ENCODE results near the gene PTPRD. TPM values are rescaled to one million over a fixed set of nuclear protein-coding genes. Genes with fewer than 3 reads are reported as not detected.

Gene PTPRD
- total RNA-seq, 1 donor from 2014 or later, result 6.9 TPM

DNA sequence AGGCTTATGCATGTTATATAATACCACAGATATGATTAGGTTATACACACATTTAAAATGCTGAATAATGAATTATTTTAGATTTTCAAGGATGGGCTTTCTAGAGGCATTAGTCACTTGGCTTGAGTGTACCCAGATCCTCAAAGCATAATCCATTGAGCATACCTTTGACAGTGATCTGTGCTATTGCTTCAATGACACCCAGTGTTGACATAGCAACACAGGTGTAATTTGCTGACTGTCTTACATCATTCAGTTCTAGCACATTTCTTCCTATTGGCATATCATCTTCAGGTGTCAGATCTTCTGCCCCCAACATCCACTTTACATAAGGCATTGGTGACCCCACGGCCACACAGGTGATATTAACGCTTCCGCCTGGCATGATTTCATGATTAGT is 2091.7 kb downstream of the PTPRD start:
- intact Hi-C loops (cut with DNase I), result loop anchor here (10.0 kb wide), 1 partner anchor 84 kb away; no protein-coding TSS in a partner anchor
- no peaks in the 10 kb centered on the region for H3K4me1 ChIP-seq

GRCh38 chr9:8515748-8516147 is 2097.1 kb downstream of the PTPRD start:
- no peaks in the 10 kb centered on the region for H3K4me1 ChIP-seq
- no peak overlapping the region for H3K4me3 ChIP-seq
- no peaks in the 10 kb centered on the region for H3K9me3 ChIP-seq
- peaks cover 0 to 3% of the 10 kb centered on the region in 2 donors for H3K36me3 ChIP-seq
- no peak overlapping the region for H3K27ac ChIP-seq
- TF ChIP-seq, protein P1, sequence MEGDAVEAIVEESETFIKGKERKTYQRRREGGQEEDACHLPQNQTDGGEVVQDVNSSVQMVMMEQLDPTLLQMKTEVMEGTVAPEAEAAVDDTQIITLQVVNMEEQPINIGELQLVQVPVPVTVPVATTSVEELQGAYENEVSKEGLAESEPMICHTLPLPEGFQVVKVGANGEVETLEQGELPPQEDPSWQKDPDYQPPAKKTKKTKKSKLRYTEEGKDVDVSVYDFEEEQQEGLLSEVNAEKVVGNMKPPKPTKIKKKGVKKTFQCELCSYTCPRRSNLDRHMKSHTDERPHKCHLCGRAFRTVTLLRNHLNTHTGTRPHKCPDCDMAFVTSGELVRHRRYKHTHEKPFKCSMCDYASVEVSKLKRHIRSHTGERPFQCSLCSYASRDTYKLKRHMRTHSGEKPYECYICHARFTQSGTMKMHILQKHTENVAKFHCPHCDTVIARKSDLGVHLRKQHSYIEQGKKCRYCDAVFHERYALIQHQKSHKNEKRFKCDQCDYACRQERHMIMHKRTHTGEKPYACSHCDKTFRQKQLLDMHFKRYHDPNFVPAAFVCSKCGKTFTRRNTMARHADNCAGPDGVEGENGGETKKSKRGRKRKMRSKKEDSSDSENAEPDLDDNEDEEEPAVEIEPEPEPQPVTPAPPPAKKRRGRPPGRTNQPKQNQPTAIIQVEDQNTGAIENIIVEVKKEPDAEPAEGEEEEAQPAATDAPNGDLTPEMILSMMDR (IDR thresholded peaks at IDR 0.05), result no peak
- intact Hi-C loops (cut with DNase I), result no loop called here
- no peak for DNase-seq (ENCODE audit: low spot score in 2 of 2)
- no peaks in the 10 kb centered on the region for H3K27me3 ChIP-seq

More for the DNA sequence above, 2091.7 kb downstream of the PTPRD start:
- H3K9me3 ChIP-seq, result no peaks in the 10 kb centered on the region
- no peaks in the 10 kb centered on the region for H3K27me3 ChIP-seq
- TF ChIP-seq, protein P1 (IDR thresholded peaks at IDR 0.05), result no peak
- H3K36me3 ChIP-seq, result peaks cover 0 to 3% of the 10 kb centered on the region in 2 donors
- no peak overlapping the region for H3K27ac ChIP-seq
- DNase-seq (ENCODE audit: low spot score in 2 of 2), result no peak
- no peak overlapping the region for H3K4me3 ChIP-seq

GRCh38 chr9:8514760-8515159 is 2098.0 kb downstream of the PTPRD start:
- intact Hi-C loops (cut with DNase I), result no loop called here
- Histone ChIP-seq H3K9me3 (no peaks in the 10 kb centered on the region), H3K27ac (no peak overlapping the region), H3K36me3 (peaks cover 0 to 3% of the 10 kb centered on the region in 2 donors), H3K27me3 (no peaks in the 10 kb centered on the region), H3K4me3 (no peak overlapping the region), H3K4me1 (no peaks in the 10 kb centered on the region)
- no peak for DNase-seq (ENCODE audit: low spot score in 2 of 2)
- TF ChIP-seq, protein P1 (IDR thresholded peaks at IDR 0.05), result no peak

DNA sequence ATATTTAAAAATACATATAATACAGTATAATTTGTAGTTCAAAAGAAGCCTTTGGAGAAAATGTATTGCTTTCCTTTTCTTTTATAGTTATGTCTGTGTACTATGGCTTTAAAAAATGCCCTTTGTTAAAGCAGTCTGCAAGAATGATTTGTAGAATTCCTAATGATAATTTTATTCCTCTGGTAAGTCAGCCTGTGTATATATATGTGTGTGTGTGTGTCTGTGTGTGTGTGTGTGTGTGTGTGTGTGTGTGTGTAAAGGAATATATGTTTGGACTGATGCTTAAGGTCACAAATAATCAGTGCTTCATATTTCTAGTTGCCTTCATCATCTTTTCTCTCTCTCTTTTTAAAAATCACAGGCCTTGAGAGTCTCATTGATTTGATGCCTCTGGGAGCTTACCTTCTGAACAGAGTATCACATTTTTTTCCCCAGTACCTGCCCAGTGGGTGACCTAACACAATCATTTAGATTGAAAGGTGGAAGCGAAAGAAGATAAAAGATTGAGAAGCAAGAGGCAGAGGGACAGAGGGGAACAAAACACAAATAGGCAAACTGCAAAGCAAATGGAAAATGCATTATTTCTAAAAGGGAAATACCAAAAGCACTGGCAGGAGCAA is 2104.0 kb downstream of the PTPRD start:
- H3K4me3 ChIP-seq, result no peak overlapping the region
- H3K9me3 ChIP-seq, result no peaks in the 10 kb centered on the region
- TF ChIP-seq, protein P1 (IDR thresholded peaks at IDR 0.05), result no peak
- H3K4me1 ChIP-seq, result no peaks in the 10 kb centered on the region
- no peak overlapping the region for H3K27ac ChIP-seq
- DNase-seq (ENCODE audit: low spot score in 2 of 2), result no peak
- intact Hi-C loops (cut with DNase I), result no loop called here
- H3K36me3 ChIP-seq, result no peaks in the 10 kb centered on the region
- no peaks in the 10 kb centered on the region for H3K27me3 ChIP-seq

DNA sequence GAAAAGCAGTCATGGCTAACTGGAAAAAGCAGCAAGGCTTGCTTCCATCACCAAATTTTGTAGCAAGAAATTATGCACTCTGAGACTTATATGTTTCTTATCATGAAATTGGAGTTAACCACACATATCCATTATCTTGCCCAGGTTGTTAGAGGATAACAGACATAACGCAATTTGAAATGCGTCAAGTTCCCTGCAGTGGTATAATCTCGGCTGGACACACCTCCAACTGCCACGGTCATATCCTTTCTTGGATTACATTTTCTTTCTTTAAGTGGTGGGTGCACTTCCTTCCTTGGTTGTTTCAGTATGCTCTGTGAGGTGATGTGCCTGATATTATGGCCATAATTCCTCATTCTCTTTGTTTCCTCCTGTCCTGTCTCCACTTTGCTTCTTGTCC is 2118.2 kb downstream of the PTPRD start:
- Histone ChIP-seq H3K36me3 (no peaks in the 10 kb centered on the region), H3K27me3 (no peaks in the 10 kb centered on the region), H3K27ac (no peak overlapping the region), H3K4me3 (no peak overlapping the region), H3K9me3 (no peaks in the 10 kb centered on the region), H3K4me1 (no peaks in the 10 kb centered on the region)
- TF ChIP-seq, protein P1 (IDR thresholded peaks at IDR 0.05), result no peak
- intact Hi-C loops (cut with DNase I), result no loop called here
- no peak for DNase-seq (ENCODE audit: low spot score in 2 of 2)

GRCh38 chr9:8492679-8493078 is 2120.1 kb downstream of the PTPRD start:
- DNase-seq (ENCODE audit: low spot score in 2 of 2), result no peak
- H3K36me3 ChIP-seq, result no peaks in the 10 kb centered on the region
- TF ChIP-seq, protein P1 (IDR thresholded peaks at IDR 0.05), result no peak
- no peaks in the 10 kb centered on the region for H3K9me3 ChIP-seq
- no peak overlapping the region for H3K27ac ChIP-seq
- H3K27me3 ChIP-seq, result no peaks in the 10 kb centered on the region
- intact Hi-C loops (cut with DNase I), result no loop called here
- no peak overlapping the region for H3K4me3 ChIP-seq
- H3K4me1 ChIP-seq, result no peaks in the 10 kb centered on the region
